GM12878 (cell line): ENCODE data around the gene BCAS3. TPM values are rescaled to one million over a fixed set of nuclear protein-coding genes. Genes with fewer than 3 reads are reported as not detected.
A peak's percentile ranks its signal among the peaks of the same experiment; 100 is the strongest.

Source experiments
- ATAC-seq: fragments of 200-7000 bp; cut with Tn5 transposase; 3 replicates; pipeline ENCODE4 v1.9.1; 2020; ENCODE audit warnings: mild to moderate bottlenecking, moderate library complexity
- BruUV-seq: library from RNA; stranded (reverse); fragments of 400-500 nt; replicated peaks from 2 replicates; lab custom pipeline; 2021; lab: Mats Ljungman, UMichigan
- CTCF ChIA-PET: fragments of 300-600 bp; sonication (Branson Sonifier 250); formaldehyde crosslinking; extraction: SDS; loops from one replicate; lab custom pipeline; 2021; ENCODE audit warnings: inconsistent platforms; lab: Yijun Ruan, JAX
- POLR2A ChIA-PET: fragments of 350-600 bp; formaldehyde crosslinking; extraction: SDS; loops from one replicate; lab custom pipeline; 2021; ENCODE audit warnings: inconsistent platforms; lab: Charles Lee
- RAD21 ChIA-PET: fragments of 300-600 bp; sonication (Branson Sonifier 250); formaldehyde crosslinking; loops from one replicate; lab custom pipeline; 2023; ENCODE audit warnings: antibody characterized with exemption; ENCODE audit not compliant: unreplicated experiment; lab: Charles Lee
- SMC1A ChIA-PET: fragments of 300-600 bp; sonication (Branson Sonifier 250); formaldehyde crosslinking; loops from one replicate; lab custom pipeline; 2023; ENCODE audit not compliant: unreplicated experiment, uncharacterized antibody; lab: Charles Lee
- DNase-seq: peaks from one replicate; pipeline ENCODE4 v3.0.0-alpha.2; 2011; ENCODE audit warnings: low read depth, low spot score
- FAIRE-seq: peaks from 3 replicates; lab custom pipeline; 2011; peaks lifted over from hg19 to GRCh38; lab: Jason Lieb, UNC
- H2AFZ ChIP-seq: 2 replicates; pipeline ENCODE4 v1.6.0; 2011; ENCODE audit warnings: low read depth, low read length, control low read depth; ENCODE audit not compliant: control insufficient read depth
- H3K27ac ChIP-seq: 2 replicates; pipeline ENCODE4 v1.5.1; 2011; ENCODE audit warnings: control low read depth; ENCODE audit not compliant: control insufficient read depth, insufficient read depth
- H3K27me3 ChIP-seq, 2 experiments: replicated peaks in 1 of 2; 2 replicates each; pipeline versions ENCODE4 v1.6.0 to v1.6.1; 2011; ENCODE audit warnings: low read length in 1 of 2; ENCODE audit not compliant: control insufficient read depth in 2 of 2, insufficient read depth in 2 of 2
- H3K36me3 ChIP-seq, 2 experiments: 2 replicates each; pipeline ENCODE4 v1.5.1; 2011; ENCODE audit warnings: low read length in 1 of 2; ENCODE audit not compliant: control insufficient read depth in 2 of 2, insufficient read depth in 2 of 2
- H3K4me1 ChIP-seq: 2 replicates; pipeline ENCODE4 v1.6.1; 2011; ENCODE audit warnings: mild to moderate bottlenecking, low read length, moderate library complexity, mixed read lengths; ENCODE audit not compliant: control insufficient read depth, insufficient read depth
- H3K4me2 ChIP-seq: 2 replicates; pipeline ENCODE4 v1.6.0; 2011; ENCODE audit warnings: control low read depth; ENCODE audit not compliant: control insufficient read depth, insufficient read depth
- H3K4me3 ChIP-seq: fragments of 200-600 bp; sonication (generic); 2 replicates; pipeline ENCODE4 v1.5.1; 2016
- H3K79me2 ChIP-seq: 2 replicates; pipeline ENCODE4 v1.6.0; 2011; ENCODE audit warnings: low read length; ENCODE audit not compliant: control insufficient read depth, insufficient read depth
- H3K9ac ChIP-seq: 2 replicates; pipeline ENCODE4 v1.8.0; 2011; ENCODE audit warnings: low read length, control low read depth, mixed read lengths; ENCODE audit not compliant: control insufficient read depth, insufficient read depth
- H3K9me3 ChIP-seq: replicated peaks from 3 replicates; pipeline ENCODE4 v1.5.1; 2011; ENCODE audit warnings: mild to moderate bottlenecking, low read length; ENCODE audit not compliant: control insufficient read depth, insufficient read depth
- H4K20me1 ChIP-seq: 2 replicates; pipeline ENCODE4 v1.6.0; 2011; ENCODE audit not compliant: control insufficient read depth, insufficient read depth
- ASH2L ChIP-seq: fragments of 300-600, 200-600 bp; sonication (generic); IDR thresholded peaks from 2 replicates; pipeline ENCODE4 v1.6.1; 2017; ENCODE audit warnings: low read depth, mild to moderate bottlenecking, borderline replicate concordance
- BCL11A ChIP-seq: IDR thresholded peaks from 2 replicates; pipeline ENCODE4 v1.6.1; 2011; ENCODE audit warnings: low read depth, low read length
- BRCA1 ChIP-seq: IDR thresholded peaks from 2 replicates; pipeline ENCODE4 v1.6.1; 2011; ENCODE audit warnings: low read depth, low read length, improper control_type of control experiment
- CBX3 ChIP-seq: fragments of 200-600 bp; sonication (generic); IDR thresholded peaks from 2 replicates; pipeline ENCODE4 v1.6.1; 2016; ENCODE audit warnings: low read depth, borderline replicate concordance
- CHD1 ChIP-seq: IDR thresholded peaks from 2 replicates; pipeline ENCODE4 v1.6.1; 2012; ENCODE audit warnings: low read depth, low read length, improper control_type of control experiment
- EGR1 ChIP-seq, 2 experiments: IDR thresholded peaks; 1 replicate in 1 of 2; 2 replicates in 1 of 2; pipeline ENCODE4 v1.6.1; 2011 to 2012; ENCODE audit warnings: low read depth in 2 of 2, low read length in 2 of 2, borderline replicate concordance in 1 of 2, mild to moderate bottlenecking in 1 of 2, moderate library complexity in 1 of 2
- ESRRA ChIP-seq: IDR thresholded peaks from 2 replicates; pipeline ENCODE4 v1.6.1; 2012; ENCODE audit warnings: mild to moderate bottlenecking, low read length, improper control_type of control experiment
- GATAD2B ChIP-seq: fragments of 450-650 bp; conservative IDR thresholded peaks from 2 replicates; pipeline ENCODE4 v1.6.1; 2017; ENCODE audit warnings: low read depth, mild to moderate bottlenecking, moderate library complexity
- IKZF1 ChIP-seq: fragments of 450-650 bp; conservative IDR thresholded peaks from 2 replicates; pipeline ENCODE4 v1.6.1; 2017; ENCODE audit warnings: antibody characterized with exemption, mild to moderate bottlenecking
- KDM1A ChIP-seq: fragments of 200-600 bp; sonication (generic); IDR thresholded peaks from 2 replicates; pipeline ENCODE4 v1.6.1; 2016; ENCODE audit warnings: borderline replicate concordance
- LARP7 ChIP-seq: fragments of 450-650 bp; IDR thresholded peaks from 2 replicates; pipeline ENCODE4 v1.6.1; 2017; ENCODE audit warnings: mild to moderate bottlenecking
- MXI1 ChIP-seq: fragments of 150-350 bp; IDR thresholded peaks from 2 replicates; pipeline ENCODE4 v1.6.1; 2011; ENCODE audit warnings: low read depth, mild to moderate bottlenecking, inconsistent platforms, low read length, improper control_type of control experiment
- NBN ChIP-seq: fragments of 450-650 bp; IDR thresholded peaks from 2 replicates; pipeline ENCODE4 v1.6.1; 2016
- NFYA ChIP-seq: IDR thresholded peaks from 2 replicates; pipeline ENCODE4 v1.6.1; 2011; ENCODE audit warnings: low read depth, mild to moderate bottlenecking, low read length, improper control_type of control experiment, borderline replicate concordance
- RAD21 ChIP-seq: IDR thresholded peaks from 2 replicates; pipeline ENCODE4 v1.6.1; 2011; ENCODE audit warnings: mild to moderate bottlenecking, low read depth, low read length, moderate library complexity; ENCODE audit not compliant: insufficient read depth
- SUPT20H ChIP-seq: IDR thresholded peaks from 2 replicates; pipeline ENCODE4 v1.6.1; 2011; ENCODE audit warnings: low read depth, mild to moderate bottlenecking, low read length, moderate library complexity, borderline replicate concordance; ENCODE audit not compliant: control insufficient read depth
- TAF1 ChIP-seq: IDR thresholded peaks from 2 replicates; pipeline ENCODE4 v1.6.1; 2011; ENCODE audit warnings: mild to moderate bottlenecking, low read depth, low read length, borderline replicate concordance
- TARDBP ChIP-seq: IDR thresholded peaks from 2 replicates; pipeline ENCODE4 v1.6.1; 2016; ENCODE audit warnings: borderline replicate concordance
- TCF7 ChIP-seq: IDR thresholded peaks from 2 replicates; pipeline ENCODE4 v1.6.1; 2014; ENCODE audit warnings: antibody characterized with exemption, borderline replicate concordance
- WRNIP1 ChIP-seq: IDR thresholded peaks from 2 replicates; pipeline ENCODE4 v1.6.1; 2011; ENCODE audit warnings: low read depth, low read length, improper control_type of control experiment, borderline replicate concordance
- YY1 ChIP-seq: IDR thresholded peaks from 2 replicates; pipeline ENCODE4 v1.6.1; 2011; ENCODE audit warnings: low read depth, mild to moderate bottlenecking, low read length
- WGBS: methylation state at CpG from one replicate; pipeline ENCODE4 v1.1.6; 2016; ENCODE audit warnings: low lambda C conversion rate; ENCODE audit not compliant: insufficient replicate concordance, insufficient coverage; ENCODE audit errors: missing lambda C conversion rate; 5-methylcytosine and 5-hydroxymethylcytosine counted together
- in situ Hi-C: fragments of 300-500 bp; cut with MboI; formaldehyde crosslinking; loops from 9 replicates; pipeline ENCODE4 v1.14.3; 2018; ENCODE audit warnings: mixed read lengths
- intact Hi-C: fragments of 100-400 bp; cut with micrococcal nuclease; formaldehyde crosslinking; loops from one replicate; pipeline ENCODE4 v1.14.2; 2022; ENCODE audit not compliant: unreplicated experiment
- polyA plus RNA-seq, 11 experiments: library from polyadenylated mRNA; depleted of rRNA in 4 of 11; unstranded in 6 of 11; stranded (reverse) in 5 of 11; fragments of >200 nt; fragmentation: Nextera tagmentation in 4 of 11; fragmentation: Illumina TruSeq in 1 of 11; extraction: Ambion mirVana in 4 of 11; extraction: Trizol in 1 of 11; gene quantifications; 1 replicate in 1 of 11; 2 replicates in 10 of 11; pipeline versions ENCODE4 v1.2.1 to v1.2.3, GENCODE V29; 2011 to 2016; ENCODE audit warnings: inconsistent platforms in 2 of 11, missing spikeins in 2 of 11, low read depth in 1 of 11
- total RNA-seq, 4 experiments: library from RNA; depleted of rRNA in 3 of 4; stranded (reverse); fragments of >200 nt in 3 of 4; fragmentation: Illumina TruSeq in 1 of 4; extraction: Trizol in 1 of 4; gene quantifications; 2 replicates each; pipeline versions ENCODE4 v1.2.1 to v1.2.3, GENCODE V29; 2013 to 2021
- TF ChIP-seq, protein P1 (sequence below): IDR thresholded peaks from 2 replicates; pipeline ENCODE4 v1.6.1; 2011; ENCODE audit warnings: low read depth, mild to moderate bottlenecking, low read length, moderate library complexity, borderline replicate concordance; ENCODE audit errors: extremely low read depth
- TF ChIP-seq, protein P2 (sequence below): fragments of 450-650 bp; IDR thresholded peaks from 2 replicates; pipeline ENCODE4 v1.6.1; 2017; ENCODE audit warnings: mild to moderate bottlenecking, low read depth, inconsistent platforms; ENCODE audit not compliant: poor library complexity, severe bottlenecking

Gene BCAS3
- total and polyA plus RNA-seq, 10 of the 15 experiments (the other 5 are each of a cell fraction or from before 2014, with no cell fraction given): 2.1 to 11.0 (median 6.6) TPM

DNA sequence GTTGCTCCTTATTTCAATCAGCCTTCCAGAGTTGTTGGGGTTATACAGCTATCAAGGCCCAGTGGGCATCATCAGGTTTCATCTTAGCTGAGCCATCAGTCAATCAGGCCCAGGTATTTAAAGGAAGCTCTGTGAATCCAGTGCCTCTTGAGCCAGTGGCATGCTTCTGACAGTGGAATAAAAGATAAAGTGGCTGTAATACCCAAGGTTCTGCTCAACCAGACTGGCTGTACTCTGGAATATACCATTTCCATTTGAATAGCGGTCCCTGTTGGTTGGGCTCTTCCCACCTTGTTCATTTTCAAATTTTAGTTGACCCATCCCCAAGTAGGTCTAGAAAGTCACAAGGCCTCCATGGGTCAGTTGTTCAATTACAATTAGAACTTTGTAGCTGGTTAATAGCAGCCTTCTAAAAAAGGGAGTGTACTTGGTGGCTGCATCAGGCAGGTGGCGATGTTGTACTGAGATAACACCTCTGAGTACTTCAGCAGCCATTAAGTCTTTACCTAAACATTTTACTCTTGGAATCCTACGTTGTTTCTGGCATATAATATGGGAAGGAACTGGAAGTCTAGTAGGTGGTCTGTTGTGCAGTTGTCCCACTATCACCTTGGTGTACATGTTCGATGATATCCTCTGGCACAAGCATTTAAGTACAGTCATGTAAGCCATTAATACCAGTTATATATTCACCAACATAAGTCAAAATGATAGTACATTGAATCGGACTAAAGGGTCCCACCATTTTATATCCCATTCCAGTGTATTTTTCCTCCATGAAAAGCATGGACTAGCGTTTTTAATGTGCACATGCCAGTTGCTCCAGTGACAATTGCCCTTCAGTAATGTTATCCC is 294.1 kb downstream of the BCAS3 start:
- intact Hi-C loops: loop anchor here (2.0 to 5.0 kb wide), 2 partner anchors 249 to 419 kb away; no protein-coding TSS in a partner anchor
- FAIRE-seq: peak; percentile 18
- CTCF ChIA-PET: interaction anchor here (0.6 to 2.0 kb wide), 25 partner anchors 9 to 1591 kb away, joined by 3 to 15 read pairs (median 4); no protein-coding TSS in a partner anchor
- TF ChIP-seq EGR1 (IDR thresholded peaks at IDR 0.05; ENCODE audit: borderline replicate concordance in 1 of 2, low read depth in 2 of 2, low read length in 2 of 2) (no peak), SUPT20H (no peak), BRCA1 (no peak), LARP7 (no peak), ESRRA (no peak), WRNIP1 (no peak), KDM1A (no peak), IKZF1 (no peak), ASH2L (no peak), CHD1 (no peak), TAF1 (no peak), NBN (no peak), NFYA (no peak), CBX3 (no peak), TCF7 (no peak), GATAD2B (no peak), YY1 (peak; percentile 83), TARDBP (no peak), RAD21 (peak; percentile 74), BCL11A (no peak), MXI1 (no peak)
- TF ChIP-seq, protein P1, sequence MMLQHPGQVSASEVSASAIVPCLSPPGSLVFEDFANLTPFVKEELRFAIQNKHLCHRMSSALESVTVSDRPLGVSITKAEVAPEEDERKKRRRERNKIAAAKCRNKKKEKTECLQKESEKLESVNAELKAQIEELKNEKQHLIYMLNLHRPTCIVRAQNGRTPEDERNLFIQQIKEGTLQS: no peak
- TF ChIP-seq, protein P2, sequence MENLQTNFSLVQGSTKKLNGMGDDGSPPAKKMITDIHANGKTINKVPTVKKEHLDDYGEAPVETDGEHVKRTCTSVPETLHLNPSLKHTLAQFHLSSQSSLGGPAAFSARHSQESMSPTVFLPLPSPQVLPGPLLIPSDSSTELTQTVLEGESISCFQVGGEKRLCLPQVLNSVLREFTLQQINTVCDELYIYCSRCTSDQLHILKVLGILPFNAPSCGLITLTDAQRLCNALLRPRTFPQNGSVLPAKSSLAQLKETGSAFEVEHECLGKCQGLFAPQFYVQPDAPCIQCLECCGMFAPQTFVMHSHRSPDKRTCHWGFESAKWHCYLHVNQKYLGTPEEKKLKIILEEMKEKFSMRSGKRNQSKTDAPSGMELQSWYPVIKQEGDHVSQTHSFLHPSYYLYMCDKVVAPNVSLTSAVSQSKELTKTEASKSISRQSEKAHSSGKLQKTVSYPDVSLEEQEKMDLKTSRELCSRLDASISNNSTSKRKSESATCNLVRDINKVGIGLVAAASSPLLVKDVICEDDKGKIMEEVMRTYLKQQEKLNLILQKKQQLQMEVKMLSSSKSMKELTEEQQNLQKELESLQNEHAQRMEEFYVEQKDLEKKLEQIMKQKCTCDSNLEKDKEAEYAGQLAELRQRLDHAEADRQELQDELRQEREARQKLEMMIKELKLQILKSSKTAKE: no peak

More for the DNA sequence above, 294.1 kb downstream of the BCAS3 start:
- ATAC-seq (peak; percentile 91), DNase-seq (peak; percentile 4)
- 6% methylated on average over 6 of the region's 6 CpGs for WGBS
- Histone ChIP-seq H3K27ac (no peak overlapping the region), H2AFZ (peak overlapping the region; percentile 29; the same call in 1 of the 2 replicates), H3K9ac (no peak overlapping the region), H3K9me3 (no peaks in the 10 kb centered on the region; the same call in 2 of the 3 replicates), H3K36me3 (no peaks in the 10 kb centered on the region), H3K79me2 (no peaks in the 10 kb centered on the region), H4K20me1 (no peaks in the 10 kb centered on the region; the same call in 1 of the 2 replicates), H3K27me3 (no peaks in the 10 kb centered on the region), H3K4me3 (no peak overlapping the region), H3K4me2 (no peak overlapping the region), H3K4me1 (no peaks in the 10 kb centered on the region)
- in situ Hi-C loops: no loop called here
- SMC1A ChIA-PET: interaction anchor here (0.6 to 1.5 kb wide), 7 partner anchors 10 to 575 kb away, joined by 3 to 8 read pairs (median 3); no protein-coding TSS in a partner anchor
- RAD21 ChIA-PET: interaction anchor here (0.8 to 1.9 kb wide), 9 partner anchors 9 to 441 kb away, joined by 3 to 7 read pairs (median 4); no protein-coding TSS in a partner anchor
- no TSS peak for BruUV-seq
- POLR2A ChIA-PET: no interaction called here
